Left forelimb (tissue), 1 donor: ENCODE data around the gene DDIT4.

ENCODE experiments used
- DNase-seq: peaks from one replicate; pipeline ENCODE4 v3.0.0-alpha.2; 2018; ENCODE audit warnings: low spot score

DDIT4 gene

GRCh38 chr10:72318418-72319262, 44.9 kb downstream of the DDIT4 start:
- DNase-seq = no peak

- DNase-seq = peak; percentile 89
Measured at GRCh38 chr10:72319416-72320254, 45.9 kb downstream of the DDIT4 start.

DNA sequence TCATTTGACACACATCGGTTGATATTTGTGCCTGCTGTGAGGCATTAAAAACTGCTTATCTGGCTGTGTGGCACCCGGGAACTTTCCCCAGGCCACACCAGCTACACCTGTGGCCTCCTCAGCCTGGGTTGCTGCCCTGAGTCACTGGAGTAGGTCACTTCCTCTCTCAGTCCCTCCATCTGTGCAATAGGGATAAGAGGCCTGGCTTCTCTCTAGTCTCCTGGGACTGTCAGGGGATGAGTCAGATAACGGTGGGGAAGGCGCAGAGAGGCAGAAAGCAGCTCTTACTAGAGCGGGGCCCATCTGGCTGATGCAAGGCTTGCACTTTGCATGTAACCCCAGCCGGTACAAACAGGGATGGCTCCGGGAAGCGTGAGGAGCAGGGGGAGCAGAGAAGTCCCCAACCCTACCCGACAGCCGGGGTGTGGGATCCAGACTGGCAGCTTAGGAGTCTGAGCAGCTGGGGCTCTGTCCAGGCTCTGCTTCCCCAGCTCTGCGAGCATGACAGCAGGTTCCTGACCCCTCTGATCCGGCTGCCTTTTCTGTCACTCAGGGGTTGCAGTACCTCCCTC, 47.0 kb downstream of the DDIT4 start:
- DNase-seq = no peak

GRCh38 chr10:72321248-72322029, 47.7 kb downstream of the DDIT4 start:
- DNase-seq = no peak

- no peak for DNase-seq
Measured at GRCh38 chr10:72322030-72322279, 48.2 kb downstream of the DDIT4 start.

- no peak for DNase-seq
Measured at GRCh38 chr10:72322280-72323058, 48.7 kb downstream of the DDIT4 start.

- DNase-seq = no peak
Measured at GRCh38 chr10:72323108-72323749, 49.5 kb downstream of the DDIT4 start.

GRCh38 chr10:72323771-72324191, 50.1 kb downstream of the DDIT4 start:
- no peak for DNase-seq
